Left kidney (tissue), 2 donors: Measurements from ENCODE around the gene BNC2. TPM values are rescaled to one million over a fixed set of nuclear protein-coding genes. Genes with fewer than 3 reads are reported as not detected.

Experiments used
- DNase-seq: peaks from one replicate; pipeline ENCODE4 v3.0.0-alpha.2; 2013
- polyA plus RNA-seq: library from polyadenylated mRNA; unstranded; fragments of 120-200 nt; gene quantifications from one replicate; pipeline ENCODE4 v1.2.1, GENCODE V29; 2013; ENCODE audit not compliant: insufficient read length

Gene BNC2
- polyA plus RNA-seq, 1 donor: 10.3 TPM

- no peak for DNase-seq
Measured at GRCh38 chr9:16364347-16364746, 506.1 kb downstream of the BNC2 start.

- DNase-seq: no peak
Measured at GRCh38 chr9:16363916-16364315, 506.6 kb downstream of the BNC2 start.

GRCh38 chr9:16363073-16363781 is 507.2 kb downstream of the BNC2 start:
- DNase-seq: no peak

GRCh38 chr9:16361939-16362338 is 508.5 kb downstream of the BNC2 start:
- DNase-seq: no peak

- no peak for DNase-seq
Measured at GRCh38 chr9:16361118-16361517, 509.4 kb downstream of the BNC2 start.

GRCh38 chr9:16360247-16360646 is 510.2 kb downstream of the BNC2 start:
- DNase-seq: no peak
